H1 (cell line): Measurements from ENCODE around the gene MAN2A1.

Experiments used
- ASH2L ChIP-seq: fragments of 200-600, 300-600 bp; sonication (generic); IDR thresholded peaks from one replicate; pipeline ENCODE4 v1.7.1; 2017; ENCODE audit warnings: low read length
- CREB1 ChIP-seq: IDR thresholded peaks from 2 replicates; pipeline ENCODE4 v1.6.1; 2012; ENCODE audit warnings: inconsistent platforms
- EP300 ChIP-seq, 2 experiments: IDR thresholded peaks; 1 replicate in 1 of 2; 2 replicates in 1 of 2; pipeline ENCODE4 v1.6.1; 2011 to 2012; ENCODE audit warnings: low read depth in 2 of 2, low read length in 2 of 2, mild to moderate bottlenecking in 2 of 2, borderline replicate concordance in 1 of 2, inconsistent platforms in 1 of 2, moderate library complexity in 1 of 2
- SIN3A ChIP-seq, 2 experiments: IDR thresholded peaks in 1 of 2; conservative IDR thresholded peaks in 1 of 2; 2 replicates each; pipeline ENCODE4 v1.6.1; 2011 to 2012; ENCODE audit warnings: low read length in 2 of 2, improper control_type of control experiment in 1 of 2, low read depth in 1 of 2, mild to moderate bottlenecking in 1 of 2
- TEAD4 ChIP-seq: IDR thresholded peaks from 2 replicates; pipeline ENCODE4 v1.6.1; 2012; ENCODE audit warnings: low read depth, low read length, inconsistent platforms, mixed read lengths

GRCh38 chr5:109837231-109837861 lies 147.6 kb downstream of the MAN2A1 start:
- TF ChIP-seq ASH2L (no peak), SIN3A (conservative IDR thresholded peaks at IDR 0.05 in 1 of 2, IDR thresholded peaks at IDR 0.05 in 1 of 2; ENCODE audit: low read depth in 1 of 2, low read length in 2 of 2) (no peak), EP300 (IDR thresholded peaks at IDR 0.05; ENCODE audit: borderline replicate concordance in 1 of 2, low read depth in 2 of 2, low read length in 2 of 2) (no peak), CREB1 (no peak), TEAD4 (no peak)
